Loucy (cell line): Measurements from ENCODE around the gene MEIOB.

Experiments used
- H2AFZ ChIP-seq: fragments of 200-600 bp; sonication (generic); 2 replicates; pipeline ENCODE4 v1.6.0; 2016; ENCODE audit warnings: antibody characterized with exemption, mild to moderate bottlenecking, low read length, moderate library complexity
- H3F3A ChIP-seq: fragments of 200-600 bp; 2 replicates; pipeline ENCODE4 v1.6.0; 2016; ENCODE audit warnings: antibody characterized with exemption, low read depth, mild to moderate bottlenecking
- H3K27me3 ChIP-seq: fragments of 200-600 bp; sonication (generic); 2 replicates; pipeline ENCODE4 v1.6.1; 2014; ENCODE audit warnings: low read length, mild to moderate bottlenecking; ENCODE audit not compliant: insufficient read depth, poor library complexity, severe bottlenecking
- H3K36me3 ChIP-seq: fragments of 200-600 bp; sonication (generic); 2 replicates; pipeline ENCODE4 v1.6.1; 2016; ENCODE audit warnings: low read length; ENCODE audit not compliant: insufficient read depth
- H3K4me1 ChIP-seq: fragments of 200-600 bp; sonication (generic); 2 replicates; pipeline ENCODE4 v1.5.1; 2014; ENCODE audit warnings: low read length, mild to moderate bottlenecking; ENCODE audit not compliant: insufficient read depth, poor library complexity, severe bottlenecking
- H3K4me2 ChIP-seq: fragments of 200-600 bp; sonication (generic); 2 replicates; pipeline ENCODE4 v1.6.0; 2014; ENCODE audit warnings: antibody characterized with exemption, low read length, low read depth, mild to moderate bottlenecking; ENCODE audit not compliant: poor library complexity, severe bottlenecking
- H3K4me3 ChIP-seq: fragments of 200-600 bp; sonication (generic); 2 replicates; pipeline ENCODE4 v1.5.1; 2014; ENCODE audit warnings: low read length, mild to moderate bottlenecking, mixed read lengths; ENCODE audit not compliant: poor library complexity, severe bottlenecking
- H3K79me2 ChIP-seq: fragments of 200-600 bp; sonication (generic); 2 replicates; pipeline ENCODE4 v1.6.1; 2014; ENCODE audit warnings: low read length; ENCODE audit not compliant: insufficient read depth
- H3K9ac ChIP-seq: fragments of 200-600 bp; sonication (generic); 2 replicates; pipeline ENCODE4 v1.6.0; 2014; ENCODE audit warnings: mild to moderate bottlenecking, low read depth, low read length, moderate library complexity; ENCODE audit not compliant: poor library complexity, severe bottlenecking
- H3K9me2 ChIP-seq: fragments of 200-600 bp; sonication (generic); replicated peaks from 2 replicates; pipeline ENCODE4 v1.6.1; 2016; ENCODE audit warnings: low read depth, low read length, mixed read lengths
- H3K9me3 ChIP-seq: fragments of 200-600 bp; sonication (generic); 2 replicates; pipeline ENCODE4 v1.6.1; 2014; ENCODE audit warnings: mild to moderate bottlenecking, antibody characterized with exemption, low read length, low read depth; ENCODE audit not compliant: insufficient read depth
- H4K20me1 ChIP-seq: fragments of 200-600 bp; sonication (generic); 2 replicates; pipeline ENCODE4 v1.6.0; 2014; ENCODE audit warnings: antibody characterized with exemption, low read length, mild to moderate bottlenecking; ENCODE audit not compliant: insufficient read depth, poor library complexity, severe bottlenecking
- CTCF ChIP-seq: fragments of 200-600 bp; sonication (generic); conservative IDR thresholded peaks from 2 replicates; pipeline ENCODE4 v1.5.1; 2014; ENCODE audit warnings: mild to moderate bottlenecking, antibody characterized with exemption, low read length
- EZH2phosphoT487 ChIP-seq: fragments of 200-600 bp; IDR thresholded peaks from 2 replicates; pipeline ENCODE4 v1.6.1; 2018; ENCODE audit warnings: antibody characterized with exemption, mild to moderate bottlenecking, moderate library complexity, borderline replicate concordance

Gene MEIOB

GRCh38 chr16:1917056-1917664 is 45.2 kb upstream of the MEIOB start:
- Histone ChIP-seq H3K79me2 (no peaks in the 10 kb centered on the region), H3K9ac (no peak overlapping the region), H3K4me1 (no peaks in the 10 kb centered on the region), H3K9me3 (no peaks in the 10 kb centered on the region), H3K9me2 (no peaks in the 10 kb centered on the region), H2AFZ (no peak overlapping the region), H3K4me2 (no peak overlapping the region), H3K36me3 (no peaks in the 10 kb centered on the region), H3K4me3 (no peak overlapping the region), H4K20me1 (no peaks in the 10 kb centered on the region), H3K27me3 (no peaks in the 10 kb centered on the region), H3F3A (no peaks in the 10 kb centered on the region)
- TF ChIP-seq EZH2phosphoT487, result no peak
- TF ChIP-seq CTCF, result no peak

GRCh38 chr16:1916640-1916990 is 44.7 kb upstream of the MEIOB start:
- H3K4me3 ChIP-seq, result no peak overlapping the region
- H3K9me2 ChIP-seq, result no peaks in the 10 kb centered on the region
- H2AFZ ChIP-seq, result no peak overlapping the region
- no peaks in the 10 kb centered on the region for H3K27me3 ChIP-seq
- TF ChIP-seq CTCF (no peak), EZH2phosphoT487 (no peak)
- H3K36me3 ChIP-seq, result no peaks in the 10 kb centered on the region
- no peaks in the 10 kb centered on the region for H3F3A ChIP-seq
- H3K4me1 ChIP-seq, result no peaks in the 10 kb centered on the region
- H3K4me2 ChIP-seq, result no peak overlapping the region
- no peak overlapping the region for H3K9ac ChIP-seq
- no peaks in the 10 kb centered on the region for H4K20me1 ChIP-seq
- H3K9me3 ChIP-seq, result no peaks in the 10 kb centered on the region
- no peaks in the 10 kb centered on the region for H3K79me2 ChIP-seq

- H3K4me3 ChIP-seq, result no peak overlapping the region
- no peaks in the 10 kb centered on the region for H3F3A ChIP-seq
- no peaks in the 10 kb centered on the region for H3K4me1 ChIP-seq
- H3K4me2 ChIP-seq, result no peak overlapping the region
- H3K36me3 ChIP-seq, result no peaks in the 10 kb centered on the region
- H3K9me3 ChIP-seq, result no peaks in the 10 kb centered on the region
- no peak for TF ChIP-seq CTCF
- no peak for TF ChIP-seq EZH2phosphoT487
- H3K79me2 ChIP-seq, result no peaks in the 10 kb centered on the region
- no peaks in the 10 kb centered on the region for H4K20me1 ChIP-seq
- H3K27me3 ChIP-seq, result no peaks in the 10 kb centered on the region
- no peak overlapping the region for H2AFZ ChIP-seq
- no peak overlapping the region for H3K9ac ChIP-seq
- no peaks in the 10 kb centered on the region for H3K9me2 ChIP-seq
Measured at GRCh38 chr16:1915732-1916639, 44.0 kb upstream of the MEIOB start.
